WI38 (cell line): Measurements from ENCODE around the gene NCOA5.

Experiments used
- H3K4me3 ChIP-seq: 2 replicates; pipeline ENCODE4 v1.5.1; 2011; ENCODE audit warnings: low read depth, mild to moderate bottlenecking, control low read depth, low read length
- CTCF ChIP-seq: IDR thresholded peaks from 2 replicates; pipeline ENCODE4 v1.5.1; 2012; ENCODE audit warnings: low read depth, mild to moderate bottlenecking, control low read depth, low read length

Gene NCOA5

DNA sequence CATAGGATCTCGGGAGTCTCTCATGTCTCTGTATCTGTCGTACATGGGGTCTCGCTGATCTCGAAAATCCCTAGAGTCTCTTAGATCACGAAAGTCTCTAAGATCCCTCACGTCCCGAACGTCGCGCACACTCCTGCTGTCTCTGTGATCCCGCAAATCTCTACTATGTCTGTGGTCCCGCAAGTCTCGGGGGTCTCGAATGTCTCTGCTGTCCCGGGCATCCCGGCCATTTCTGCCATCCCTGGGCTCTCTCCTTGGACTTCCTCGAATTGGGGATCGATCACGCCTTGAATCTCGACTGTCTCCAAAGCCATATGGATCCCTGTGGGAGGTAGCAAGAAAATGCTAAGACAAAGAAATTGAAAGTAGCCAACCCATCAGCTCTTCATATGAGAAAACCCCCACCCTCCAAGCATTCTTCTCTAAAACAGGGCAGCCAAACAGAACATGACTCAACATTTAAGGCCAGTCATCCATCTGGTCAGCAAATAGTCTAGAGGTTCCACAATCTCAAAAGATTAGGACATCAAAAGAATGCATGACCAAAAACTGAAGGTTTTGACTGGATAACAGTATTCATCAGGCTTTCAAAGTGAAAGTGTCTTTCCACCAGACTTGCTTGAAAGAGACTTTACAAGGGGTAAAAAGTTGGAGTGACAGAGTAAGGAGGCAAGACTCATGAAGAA is 19.4 kb downstream of the NCOA5 start:
- TF ChIP-seq CTCF, result no peak
- no peak overlapping the region for H3K4me3 ChIP-seq

DNA sequence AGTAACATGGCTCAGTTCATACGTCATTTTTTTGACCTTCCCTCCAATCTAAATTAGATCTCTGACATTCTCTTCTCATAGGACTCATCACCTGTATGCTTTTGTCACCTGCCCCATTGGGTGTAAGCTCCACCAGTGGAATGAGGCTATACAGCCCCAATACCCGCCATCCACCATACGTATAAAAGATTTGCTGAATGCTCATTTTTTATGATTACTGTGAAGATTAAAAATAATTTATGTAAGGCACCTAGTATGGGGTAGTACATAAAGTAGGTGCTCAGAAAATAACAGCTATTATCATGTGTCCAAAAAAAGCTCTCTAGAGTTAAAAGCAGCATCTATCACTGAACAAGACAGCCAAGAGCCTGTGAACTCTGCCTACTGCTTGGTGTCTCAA is 24.1 kb downstream of the NCOA5 start:
- no peak overlapping the region for H3K4me3 ChIP-seq
- no peak for TF ChIP-seq CTCF

- no peak for TF ChIP-seq CTCF
- no peak overlapping the region for H3K4me3 ChIP-seq
These were observed 24.8 kb downstream of the NCOA5 start for GRCh38 chr20:46065006-46065405.

GRCh38 chr20:46063652-46064054 is 26.1 kb downstream of the NCOA5 start:
- no peak for TF ChIP-seq CTCF

DNA sequence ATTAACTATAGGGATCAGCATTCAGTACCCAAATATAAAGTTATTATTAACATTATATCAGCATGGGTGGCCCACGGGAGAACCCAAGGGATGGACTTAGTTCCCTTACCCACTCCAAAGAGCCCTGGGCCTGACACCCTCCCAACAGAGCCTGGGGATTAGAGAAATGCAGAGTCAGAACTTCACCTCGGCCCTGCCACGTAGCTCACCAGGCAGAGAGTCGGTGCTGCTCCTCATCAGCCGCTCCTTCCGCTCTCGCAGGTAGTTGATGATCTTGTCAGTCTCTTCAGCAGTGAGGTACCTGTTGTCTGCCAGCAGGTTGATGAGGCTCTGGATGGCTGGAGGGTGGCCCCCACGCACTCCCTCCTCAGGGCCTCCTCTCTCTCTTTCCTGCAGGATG is 26.6 kb downstream of the NCOA5 start:
- H3K4me3 ChIP-seq, result no peak overlapping the region
- TF ChIP-seq CTCF, result no peak

More at GRCh38 chr20:46063652-46064054, 26.1 kb downstream of the NCOA5 start:
- H3K4me3 ChIP-seq, result no peak overlapping the region

- H3K4me3 ChIP-seq, result no peak overlapping the region
- no peak for TF ChIP-seq CTCF
These were observed 27.1 kb downstream of the NCOA5 start for GRCh38 chr20:46062621-46063020.

GRCh38 chr20:46062151-46062550 is 27.6 kb downstream of the NCOA5 start:
- no peak overlapping the region for H3K4me3 ChIP-seq
- no peak for TF ChIP-seq CTCF
